OCI-LY1 (cell line): ENCODE data around the gene MAN2B2.

Source experiments
- EZH2 ChIP-seq: fragments of 200-600 bp; sonication (generic), shearing (Covaris generic); IDR thresholded peaks from 2 replicates; pipeline ENCODE4 v1.8.0; 2017; ENCODE audit warnings: borderline replicate concordance, mixed run types, mild to moderate bottlenecking, antibody characterized with exemption, low read length, moderate library complexity, mixed read lengths
- TF ChIP-seq, protein P1 (sequence below): fragments of 200-600 bp; sonication (generic), shearing (Covaris generic); IDR thresholded peaks from 2 replicates; pipeline ENCODE4 v1.5.1; 2017; ENCODE audit warnings: mild to moderate bottlenecking, antibody characterized with exemption, low read length, moderate library complexity, mixed read lengths

DNA sequence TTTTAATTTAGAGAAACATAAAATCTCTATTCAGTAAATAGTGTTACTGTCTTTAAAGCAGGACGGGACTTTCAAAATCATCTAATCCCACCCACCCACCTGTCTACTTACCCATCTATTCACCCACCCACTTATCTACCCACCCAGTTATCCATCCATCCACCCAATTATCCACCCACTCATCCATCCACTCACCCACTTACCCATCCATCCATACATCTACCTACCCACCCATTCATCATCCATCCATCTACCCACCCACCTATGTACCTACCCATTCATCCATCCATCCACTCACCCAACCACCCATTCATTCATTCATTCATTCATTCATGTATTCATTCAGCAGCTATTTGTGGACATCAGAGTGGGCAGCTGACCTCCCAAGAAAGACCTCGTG is 30.6 kb downstream of the MAN2B2 start:
- TF ChIP-seq, protein P1, sequence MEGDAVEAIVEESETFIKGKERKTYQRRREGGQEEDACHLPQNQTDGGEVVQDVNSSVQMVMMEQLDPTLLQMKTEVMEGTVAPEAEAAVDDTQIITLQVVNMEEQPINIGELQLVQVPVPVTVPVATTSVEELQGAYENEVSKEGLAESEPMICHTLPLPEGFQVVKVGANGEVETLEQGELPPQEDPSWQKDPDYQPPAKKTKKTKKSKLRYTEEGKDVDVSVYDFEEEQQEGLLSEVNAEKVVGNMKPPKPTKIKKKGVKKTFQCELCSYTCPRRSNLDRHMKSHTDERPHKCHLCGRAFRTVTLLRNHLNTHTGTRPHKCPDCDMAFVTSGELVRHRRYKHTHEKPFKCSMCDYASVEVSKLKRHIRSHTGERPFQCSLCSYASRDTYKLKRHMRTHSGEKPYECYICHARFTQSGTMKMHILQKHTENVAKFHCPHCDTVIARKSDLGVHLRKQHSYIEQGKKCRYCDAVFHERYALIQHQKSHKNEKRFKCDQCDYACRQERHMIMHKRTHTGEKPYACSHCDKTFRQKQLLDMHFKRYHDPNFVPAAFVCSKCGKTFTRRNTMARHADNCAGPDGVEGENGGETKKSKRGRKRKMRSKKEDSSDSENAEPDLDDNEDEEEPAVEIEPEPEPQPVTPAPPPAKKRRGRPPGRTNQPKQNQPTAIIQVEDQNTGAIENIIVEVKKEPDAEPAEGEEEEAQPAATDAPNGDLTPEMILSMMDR: no peak
- no peak for TF ChIP-seq EZH2
